Middle frontal gyrus (tissue), 1 donor: Measurements from ENCODE around the gene KRTAP5-2.

Experiments
- DNase-seq: peaks from one replicate; pipeline ENCODE4 v3.0.0-alpha.2; 2015; ENCODE audit warnings: low spot score; ENCODE audit errors: extremely low spot score

KRTAP5-2 gene

DNA sequence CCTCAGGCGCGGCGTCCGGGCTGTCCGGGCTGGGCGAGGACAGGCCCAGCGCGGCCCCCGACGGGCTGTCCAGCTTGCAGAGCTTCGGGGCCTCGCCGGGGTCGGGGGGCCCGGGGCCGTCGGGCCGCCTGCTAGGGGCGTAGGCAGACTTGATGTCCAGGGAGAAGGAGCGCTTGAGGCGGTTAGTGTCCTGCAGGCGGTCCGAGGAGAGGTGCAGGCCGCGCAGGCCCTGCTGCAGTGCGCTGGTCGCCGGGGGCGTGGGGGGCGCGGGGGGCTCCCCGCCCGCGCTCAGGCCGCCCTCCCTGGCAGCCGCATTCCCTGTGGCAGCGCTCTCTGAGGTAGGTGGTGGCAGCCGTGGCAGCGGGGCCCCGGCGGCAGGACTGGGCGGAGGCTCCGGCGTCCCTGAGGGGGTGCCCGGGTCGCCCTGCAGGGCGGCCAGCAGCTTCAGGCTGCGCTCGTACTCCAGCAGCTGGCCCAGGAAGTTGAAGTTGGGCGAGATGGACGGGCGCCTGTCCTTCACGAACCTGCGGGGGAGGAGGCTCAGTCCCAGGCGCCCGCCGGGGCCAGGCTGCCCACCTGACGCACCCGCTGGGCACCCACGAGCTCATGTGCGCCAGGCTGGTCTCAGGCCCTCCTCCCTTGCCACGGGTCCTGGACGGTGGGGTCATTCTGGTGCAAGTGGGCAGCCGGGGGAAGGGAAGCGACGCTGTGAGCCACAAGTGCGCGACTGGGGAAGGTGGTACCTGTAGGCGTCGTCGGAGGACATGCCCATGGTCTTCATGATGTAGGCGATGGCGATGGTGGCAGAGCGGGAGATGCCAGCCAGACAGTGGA lies 40.8 kb downstream of the KRTAP5-2 start:
- DNase-seq = no peak

DNA sequence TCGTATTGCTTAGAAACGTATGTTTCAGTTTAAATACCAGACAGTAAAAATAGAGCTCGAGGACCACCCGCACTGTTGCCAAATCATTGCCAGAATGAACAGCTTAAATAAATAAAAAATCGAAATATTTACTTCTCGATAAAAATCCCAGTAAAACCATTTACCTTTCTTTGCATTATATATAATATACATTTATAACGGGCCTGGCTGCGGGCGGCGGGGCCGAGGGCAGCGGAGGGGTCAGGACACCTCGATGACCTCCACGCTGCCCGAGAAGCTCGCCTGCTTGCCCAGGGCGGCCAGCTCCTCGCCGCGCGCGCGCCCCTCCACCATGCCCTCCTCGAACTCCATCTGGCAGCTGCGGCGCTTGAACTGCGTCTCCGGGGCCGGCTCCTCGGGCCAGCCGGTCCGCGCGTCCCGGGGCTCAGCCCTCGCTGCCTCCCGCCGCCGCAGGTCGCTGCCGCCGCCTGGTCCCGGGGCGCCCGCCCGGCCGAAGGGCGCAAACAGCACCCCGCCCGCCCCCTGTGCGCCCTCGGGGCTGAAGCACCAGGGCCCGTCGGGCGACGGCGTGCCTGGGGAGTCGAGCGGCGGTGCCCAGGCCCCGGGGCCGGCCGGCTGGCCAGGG lies 41.7 kb downstream of the KRTAP5-2 start:
- DNase-seq = no peak

DNA sequence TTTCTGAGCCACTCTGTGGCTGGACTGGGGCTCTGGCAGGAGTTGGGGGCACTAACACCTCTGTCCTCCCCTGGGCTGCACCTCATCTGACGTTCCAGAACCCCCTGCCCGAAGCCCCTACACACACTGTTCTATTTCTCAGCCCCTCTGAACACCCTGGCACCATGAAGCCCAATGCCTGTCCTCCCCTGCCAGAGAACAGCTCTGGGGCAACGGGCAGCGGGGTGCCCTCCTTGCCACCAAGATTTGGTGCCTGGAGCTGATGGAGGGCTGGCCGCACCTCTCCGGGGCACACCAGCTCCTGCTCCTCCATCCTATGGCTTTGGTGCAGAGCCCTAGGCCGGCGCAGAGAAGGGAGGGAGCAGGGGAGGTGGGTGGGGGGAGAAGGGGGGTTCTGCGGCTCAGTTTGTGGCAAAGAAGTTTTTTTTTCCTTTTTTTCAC lies 42.4 kb downstream of the KRTAP5-2 start:
- no peak for DNase-seq

DNA sequence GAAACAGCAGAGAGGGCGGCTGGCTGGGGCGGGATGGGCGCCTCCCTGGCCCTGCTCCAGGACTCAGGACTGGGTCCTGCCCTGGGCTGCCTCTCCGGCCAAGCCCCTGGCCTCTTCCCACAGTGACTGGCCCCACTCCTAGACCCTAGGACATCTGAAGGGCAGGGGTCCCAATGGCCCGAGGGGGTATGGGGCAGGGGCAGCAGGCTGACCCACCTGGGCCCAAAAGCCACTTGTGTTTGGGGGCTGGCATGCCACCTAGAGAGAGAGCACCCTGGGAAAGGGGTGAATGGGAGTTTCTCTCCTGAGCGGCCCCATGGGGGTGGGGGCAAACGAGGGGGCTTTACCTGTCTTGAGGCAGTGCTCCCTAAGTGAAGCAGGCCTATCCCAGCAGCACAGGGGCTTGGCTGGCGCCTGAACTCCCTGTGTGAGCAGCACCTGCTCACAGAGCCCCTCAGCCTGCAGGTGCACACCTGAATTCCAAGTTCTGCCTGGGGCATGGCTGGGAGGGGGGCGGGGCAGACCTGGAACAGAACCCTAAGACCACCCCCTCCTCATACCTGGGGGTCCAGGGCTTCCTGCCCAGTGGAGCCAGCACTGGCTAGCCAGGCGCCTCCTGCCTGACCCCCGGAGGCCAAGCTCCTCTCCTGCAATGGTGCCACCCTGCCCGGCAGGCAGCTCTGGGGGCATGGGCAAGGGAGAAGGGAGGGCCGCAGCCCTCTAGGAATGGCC lies 42.9 kb downstream of the KRTAP5-2 start:
- no peak for DNase-seq

GRCh38 chr11:1553808-1554594 lies 44.1 kb downstream of the KRTAP5-2 start:
- no peak for DNase-seq

DNA sequence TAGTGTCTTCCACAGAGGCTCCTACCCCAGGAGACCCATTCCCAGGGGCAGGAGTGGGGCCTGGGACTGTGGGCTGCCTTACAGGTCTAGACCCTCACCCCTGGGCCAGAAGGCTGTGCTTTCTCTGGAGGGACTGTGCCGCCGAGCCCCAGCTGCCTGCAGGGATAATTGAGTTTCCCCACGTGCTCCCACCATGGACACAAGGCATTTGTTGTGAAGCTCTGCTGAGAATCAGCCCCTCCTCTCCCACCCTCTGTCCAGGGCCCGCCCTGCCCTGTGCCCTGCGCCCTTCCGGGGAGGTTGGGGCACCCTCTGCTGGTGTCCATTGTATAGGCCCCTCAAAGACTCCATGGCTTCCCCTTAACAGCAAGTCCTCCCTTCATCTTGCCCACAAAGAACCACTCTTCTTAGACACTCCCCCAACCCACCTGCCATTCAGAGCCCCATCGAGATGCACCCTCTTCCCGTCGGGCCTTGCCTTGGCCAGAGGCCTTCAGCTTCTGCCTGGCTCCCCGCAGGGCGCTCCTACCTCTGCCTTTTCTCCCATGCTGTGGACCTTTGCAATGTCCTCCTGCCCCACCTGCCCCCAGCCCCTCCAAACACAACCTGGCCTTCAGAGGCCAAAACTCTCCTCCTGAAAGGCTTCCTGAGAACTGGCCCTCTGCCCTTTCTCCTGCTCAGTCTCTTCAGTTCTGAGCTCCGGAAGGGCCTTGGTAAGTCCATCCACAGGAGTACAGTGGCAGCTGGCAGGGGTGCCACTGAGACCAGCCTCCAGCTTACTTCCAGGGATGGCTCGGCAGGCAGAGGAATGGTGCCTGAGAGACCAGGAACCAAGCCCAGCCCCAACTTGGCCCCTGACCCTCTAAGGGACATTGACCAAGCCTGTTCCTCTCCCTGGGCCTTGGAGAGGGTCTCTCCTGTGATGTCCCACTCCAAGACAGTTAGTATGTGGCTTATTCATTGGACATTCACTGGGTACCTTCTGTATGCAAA lies 48.5 kb downstream of the KRTAP5-2 start:
- DNase-seq = no peak

- DNase-seq = no peak
These were observed 49.6 kb downstream of the KRTAP5-2 start for GRCh38 chr11:1548221-1549070.

- DNase-seq = no peak
These were observed 50.5 kb downstream of the KRTAP5-2 start for GRCh38 chr11:1547467-1548098.
